Mesodermal cell (in vitro differentiated cells): ENCODE results near the gene COPB2.

ENCODE experiments used
- H3K27ac ChIP-seq: 2 replicates; pipeline ENCODE4 v1.7.0; 2013; ENCODE audit warnings: mild to moderate bottlenecking, low read depth, low read length, moderate library complexity; ENCODE audit not compliant: severe bottlenecking
- H3K36me3 ChIP-seq: 2 replicates; pipeline ENCODE4 v1.7.1; 2013; ENCODE audit warnings: mild to moderate bottlenecking, low read length, moderate library complexity; ENCODE audit not compliant: control insufficient read depth, insufficient read depth
- H3K4me1 ChIP-seq: one replicate; pipeline ENCODE4 v1.7.1; 2013; ENCODE audit warnings: mild to moderate bottlenecking, low read length; ENCODE audit not compliant: insufficient read depth, control insufficient read depth, poor library complexity, severe bottlenecking
- H3K4me3 ChIP-seq: 2 replicates; pipeline ENCODE4 v1.7.0; 2013; ENCODE audit warnings: low read length, control low read depth, mild to moderate bottlenecking; ENCODE audit not compliant: insufficient read depth, poor library complexity, severe bottlenecking; ENCODE audit errors: extremely low read depth
- H3K9me3 ChIP-seq: 2 replicates; pipeline ENCODE4 v1.7.1; 2013; ENCODE audit warnings: mild to moderate bottlenecking, low read length, moderate library complexity; ENCODE audit not compliant: control insufficient read depth
- WGBS, 2 experiments: methylation state at CpG; one replicate each; pipeline ENCODE4 v1.1.5; 2013; ENCODE audit warnings: missing lambda C conversion rate in 2 of 2; ENCODE audit not compliant: insufficient coverage in 2 of 2; 5-methylcytosine and 5-hydroxymethylcytosine counted together

COPB2 gene

DNA sequence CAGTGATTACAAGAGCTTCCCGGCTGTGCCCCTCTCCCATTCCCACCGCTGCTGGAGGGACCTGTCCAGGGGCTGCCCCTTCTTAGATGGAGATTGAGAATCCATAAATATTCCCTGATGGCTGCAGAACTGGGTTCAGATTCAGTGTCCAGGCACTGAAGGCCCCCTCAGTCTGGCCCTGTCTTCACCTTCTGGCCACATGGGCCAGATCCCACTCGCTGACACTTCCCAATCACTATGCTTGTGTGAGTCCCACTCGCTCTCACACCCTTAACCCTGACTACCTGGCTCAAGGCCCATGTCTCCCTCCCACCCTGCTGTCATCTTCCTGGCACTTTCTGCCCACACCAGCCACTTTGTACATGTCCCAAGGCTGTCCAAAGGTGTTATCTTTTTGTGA, 61.1 kb downstream of the COPB2 start:
- Histone ChIP-seq H3K9me3 (no peaks in the 10 kb centered on the region), H3K27ac (no peak overlapping the region), H3K4me1 (peaks cover 6% of the 10 kb centered on the region), H3K4me3 (no peak overlapping the region), H3K36me3 (no peaks in the 10 kb centered on the region)
- 80 to 100% methylated on average over 1 to 3 of the region's 4 CpGs for WGBS, 2 experiments

DNA sequence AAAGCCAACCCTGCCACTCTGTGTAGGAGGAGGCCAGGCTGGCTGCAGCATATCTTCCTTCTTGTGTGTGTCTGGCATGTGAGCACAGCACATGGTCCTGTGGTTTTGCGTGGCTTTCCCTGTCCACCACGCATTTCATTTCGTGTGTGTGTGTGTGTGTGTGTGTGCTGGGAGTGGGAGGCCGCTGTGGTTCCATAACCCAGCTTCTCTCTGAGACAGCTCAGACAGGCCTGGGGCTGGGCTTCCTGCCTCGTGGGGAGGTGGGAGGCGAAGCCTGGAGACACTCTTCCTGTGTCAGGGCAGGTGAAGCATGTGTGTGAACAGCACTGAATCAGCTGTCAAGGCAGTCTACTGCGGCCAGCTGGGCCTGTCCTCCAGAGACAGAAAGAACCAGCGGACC, 61.6 kb downstream of the COPB2 start:
- Histone ChIP-seq H3K36me3 (no peaks in the 10 kb centered on the region), H3K27ac (no peak overlapping the region), H3K9me3 (no peaks in the 10 kb centered on the region), H3K4me1 (peaks cover 6% of the 10 kb centered on the region), H3K4me3 (no peak overlapping the region)
- 74 to 100% methylated on average over 3 to 4 of the region's 8 CpGs for WGBS, 2 experiments

DNA sequence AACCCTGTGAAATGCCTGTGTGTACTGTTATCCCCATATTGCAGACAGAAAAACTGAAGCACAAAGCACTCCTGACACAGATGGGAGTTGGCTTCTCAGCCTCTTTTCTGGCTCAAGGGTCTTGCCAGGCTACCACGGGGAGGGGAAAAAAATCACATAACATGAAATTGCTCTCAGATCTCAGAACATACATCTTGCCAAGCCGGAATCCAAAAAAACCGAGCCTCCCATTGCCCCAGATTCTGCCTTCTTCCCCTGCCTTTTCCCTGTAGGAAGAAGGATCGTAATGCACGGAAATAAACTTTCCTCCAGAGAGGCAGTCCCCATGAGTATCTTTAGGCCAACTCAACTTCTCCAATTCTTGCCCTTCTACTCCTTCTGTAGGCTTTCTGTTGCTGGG, 62.2 kb downstream of the COPB2 start:
- WGBS, 2 experiments, result 80 to 96% methylated on average over 1 to 5 of the region's 5 CpGs
- peaks cover 6% of the 10 kb centered on the region for H3K4me1 ChIP-seq
- H3K9me3 ChIP-seq, result no peaks in the 10 kb centered on the region
- no peaks in the 10 kb centered on the region for H3K36me3 ChIP-seq
- no peak overlapping the region for H3K4me3 ChIP-seq
- no peak overlapping the region for H3K27ac ChIP-seq

DNA sequence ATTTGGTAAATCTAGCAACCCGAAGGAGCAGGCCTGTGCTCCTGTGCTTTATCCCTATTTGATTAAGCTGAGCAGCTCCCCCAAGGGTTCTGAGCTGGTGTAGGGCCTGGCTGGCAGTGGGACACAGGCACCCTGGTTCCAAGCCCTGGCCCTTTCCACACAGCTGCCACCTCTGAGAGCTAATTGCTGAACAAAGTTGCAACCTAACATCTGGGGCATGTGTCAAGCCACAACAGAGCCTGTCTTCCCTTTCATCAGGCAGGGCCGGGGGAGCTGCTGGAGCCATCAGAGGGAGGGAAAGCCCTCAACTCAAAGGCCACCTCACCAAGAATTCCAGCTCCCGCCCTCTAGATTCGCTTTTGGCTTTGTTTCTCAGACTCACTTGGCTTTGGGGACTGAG, 62.7 kb downstream of the COPB2 start:
- 94 to 100% methylated on average over 1 to 2 of the region's 4 CpGs for WGBS, 2 experiments
- Histone ChIP-seq H3K9me3 (no peaks in the 10 kb centered on the region), H3K27ac (no peak overlapping the region), H3K36me3 (no peaks in the 10 kb centered on the region), H3K4me1 (peaks cover 6% of the 10 kb centered on the region), H3K4me3 (no peak overlapping the region)

DNA sequence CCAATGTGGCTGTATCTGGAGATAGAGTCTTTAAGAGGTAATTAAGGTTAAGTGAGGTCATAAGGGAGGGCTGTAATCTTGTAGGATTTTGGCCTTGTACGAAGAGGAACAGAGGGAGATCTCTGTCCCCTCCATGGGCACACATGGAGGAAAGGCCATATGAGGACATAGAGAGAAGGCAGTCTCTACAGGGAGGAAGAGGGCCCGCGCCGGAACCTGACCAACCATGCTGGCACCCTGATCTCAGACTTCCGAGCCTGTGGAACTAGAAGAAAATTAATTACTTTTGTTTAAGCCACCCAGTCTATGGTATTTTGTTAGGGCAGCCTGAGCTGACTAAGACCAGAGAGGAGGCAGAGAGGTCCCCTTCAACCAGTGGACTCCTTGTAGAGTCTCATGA, 63.3 kb downstream of the COPB2 start:
- Histone ChIP-seq H3K4me1 (peaks cover 10% of the 10 kb centered on the region), H3K27ac (no peak overlapping the region), H3K36me3 (no peaks in the 10 kb centered on the region), H3K4me3 (no peak overlapping the region), H3K9me3 (no peaks in the 10 kb centered on the region)
- 81 to 82% methylated on average over 4 to 5 of the region's 5 CpGs for WGBS, 2 experiments

DNA sequence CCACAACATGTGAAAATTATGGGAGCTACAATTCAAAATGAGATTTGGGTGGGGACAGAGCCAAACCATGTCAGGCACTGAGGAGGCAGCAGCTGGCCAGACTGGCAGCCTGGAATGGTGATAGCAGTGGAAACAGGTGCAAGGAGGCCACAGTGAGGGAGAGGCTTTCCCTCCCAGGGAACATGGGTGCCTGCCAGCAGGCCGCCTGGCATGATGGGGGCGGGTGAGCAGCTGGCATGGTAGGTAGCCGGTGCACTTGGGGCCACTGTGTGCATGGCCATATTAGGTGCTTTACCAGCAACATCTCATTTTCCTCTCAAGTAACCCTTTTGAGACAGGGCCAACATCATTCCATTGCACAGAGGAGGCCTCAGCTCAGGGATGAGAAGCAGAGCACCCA, 63.9 kb downstream of the COPB2 start:
- Histone ChIP-seq H3K4me1 (peaks cover 16% of the 10 kb centered on the region), H3K27ac (no peak overlapping the region), H3K36me3 (no peaks in the 10 kb centered on the region), H3K4me3 (no peak overlapping the region), H3K9me3 (no peaks in the 10 kb centered on the region)
- WGBS, 2 experiments, result 80 to 100% methylated on average over 1 of the region's 3 CpGs

DNA sequence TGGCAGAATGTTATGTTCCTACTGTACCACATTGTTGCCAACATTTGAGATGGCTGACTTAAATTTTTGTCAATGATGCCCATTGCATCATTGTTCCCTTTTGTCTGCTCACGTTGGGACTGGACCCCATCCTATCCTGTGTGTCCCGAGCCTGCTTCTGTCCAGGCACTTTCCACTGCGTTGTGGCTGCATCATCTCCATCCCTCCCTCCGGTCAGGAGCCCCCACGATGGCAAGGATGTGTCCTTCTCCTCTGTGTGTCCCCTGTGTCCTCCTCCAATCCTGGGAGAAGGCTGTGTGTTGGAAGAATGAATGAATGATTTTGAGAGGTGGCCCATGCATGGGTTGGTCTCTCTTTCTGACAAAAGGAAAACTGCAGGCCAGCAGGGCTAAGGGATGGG, 65.0 kb downstream of the COPB2 start:
- H3K36me3 ChIP-seq, result no peaks in the 10 kb centered on the region

DNA sequence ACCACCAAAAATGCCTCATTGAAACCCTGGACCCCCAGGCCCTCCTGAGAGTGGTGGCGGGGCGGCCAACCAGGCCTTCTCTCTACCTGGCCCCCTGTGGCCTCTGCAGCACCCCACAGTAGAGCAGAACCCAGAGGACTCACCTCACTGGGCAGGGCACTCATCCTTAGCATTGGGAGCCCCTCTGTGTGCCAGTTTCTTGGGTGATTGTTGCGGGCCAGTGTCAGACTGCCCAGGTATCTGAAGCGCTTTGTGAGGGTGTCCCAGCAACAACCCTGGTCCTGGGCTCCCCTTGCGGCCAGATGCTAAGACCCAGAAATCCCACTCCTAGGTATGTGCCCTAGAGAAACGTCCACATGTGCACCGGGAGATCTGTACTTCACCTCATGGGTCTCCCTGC, 66.3 kb downstream of the COPB2 start:
- H3K4me3 ChIP-seq, result no peak overlapping the region
- no peaks in the 10 kb centered on the region for H3K36me3 ChIP-seq
- 84 to 86% methylated on average over 4 to 7 of the region's 7 CpGs for WGBS, 2 experiments
- peaks cover 12% of the 10 kb centered on the region for H3K4me1 ChIP-seq
- H3K27ac ChIP-seq, result no peak overlapping the region
- H3K9me3 ChIP-seq, result no peaks in the 10 kb centered on the region

More for the DNA sequence above, 65.0 kb downstream of the COPB2 start:
- no peak overlapping the region for H3K4me3 ChIP-seq
- WGBS, 2 experiments, result 52 to 59% methylated on average over 3 to 5 of the region's 5 CpGs
- no peaks in the 10 kb centered on the region for H3K9me3 ChIP-seq
- no peak overlapping the region for H3K27ac ChIP-seq
- peaks cover 18% of the 10 kb centered on the region for H3K4me1 ChIP-seq

DNA sequence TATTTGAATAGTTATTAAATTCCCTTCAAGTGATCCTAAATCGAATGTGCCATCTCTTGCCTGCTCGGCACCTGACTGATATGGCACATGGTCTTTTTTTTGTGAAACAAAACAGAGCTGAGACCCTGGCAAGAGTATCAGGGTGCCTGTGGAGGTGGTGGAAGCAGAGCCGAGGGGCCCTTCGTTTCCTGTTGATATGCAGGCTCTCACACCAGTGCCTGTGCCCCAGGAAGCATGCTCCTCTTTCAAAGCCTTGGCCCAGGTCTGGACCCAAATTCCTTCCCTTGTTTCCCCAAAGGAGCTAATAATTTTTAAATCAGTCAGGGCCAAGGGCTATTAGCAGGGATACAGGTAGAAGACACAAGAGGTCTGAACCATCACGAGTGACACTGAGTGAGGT, 67.1 kb downstream of the COPB2 start:
- H3K4me1 ChIP-seq, result peaks cover 12% of the 10 kb centered on the region
- H3K27ac ChIP-seq, result no peak overlapping the region
- H3K4me3 ChIP-seq, result no peak overlapping the region
- no peaks in the 10 kb centered on the region for H3K9me3 ChIP-seq
- WGBS, 2 experiments, result 91% methylated on average over 4 to 5 of the region's 5 CpGs
- no peaks in the 10 kb centered on the region for H3K36me3 ChIP-seq

DNA sequence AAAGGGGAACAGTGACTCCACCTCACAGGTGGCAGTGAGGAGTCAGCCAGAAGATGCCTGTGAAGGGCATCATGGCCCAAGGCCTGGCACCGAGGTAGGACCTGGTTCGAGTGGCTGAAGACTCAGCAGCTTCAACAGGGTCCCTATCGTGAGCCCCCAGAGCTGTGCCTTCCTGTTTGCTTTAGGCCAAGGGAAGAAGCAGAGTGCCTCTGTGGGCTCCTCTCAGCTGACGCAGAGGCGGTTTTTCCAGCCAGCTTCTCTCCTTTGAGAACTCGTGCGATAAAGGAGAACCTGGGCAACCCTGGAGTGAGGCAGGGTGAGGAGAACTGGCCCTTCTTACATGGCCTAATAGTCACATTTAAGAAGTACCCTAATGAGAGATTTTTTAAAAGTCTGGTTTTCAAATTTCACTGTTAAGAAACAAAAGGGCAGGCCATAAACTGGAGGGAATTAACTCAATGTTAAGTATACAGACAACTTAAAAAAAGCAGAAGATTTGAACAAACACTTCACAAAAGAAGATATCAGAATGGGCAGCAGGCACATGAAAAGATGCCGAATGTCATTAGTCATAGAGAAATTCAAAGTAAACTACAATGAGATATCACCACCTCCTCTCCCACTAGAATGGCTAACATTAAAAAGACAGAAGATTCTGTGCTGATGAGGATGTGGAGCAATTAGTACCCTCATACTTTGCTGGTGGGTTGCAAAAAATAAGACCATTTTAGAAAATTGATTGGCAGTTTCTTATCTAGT, 68.7 kb downstream of the COPB2 start:
- Histone ChIP-seq H3K4me1 (peaks cover 12% of the 10 kb centered on the region), H3K4me3 (no peak overlapping the region), H3K27ac (no peak overlapping the region), H3K9me3 (no peaks in the 10 kb centered on the region), H3K36me3 (no peaks in the 10 kb centered on the region)
- 81 to 90% methylated on average over 3 to 6 of the region's 8 CpGs for WGBS, 2 experiments
